Measurements from ENCODE around the gene ARHGAP15. TPM values are rescaled to one million over a fixed set of nuclear protein-coding genes. Genes with fewer than 3 reads are reported as not detected.

Gene ARHGAP15
- polyA plus RNA-seq, 1 donor from 2014 or later: 0.30 TPM

GRCh38 chr2:143455317-143455716 lies 326.1 kb downstream of the ARHGAP15 start:
- Histone ChIP-seq H3K4me3 (ENCODE audit: low read length) (no peak overlapping the region), H3K9me2 (ENCODE audit: insufficient read depth, low read length) (no peaks in the 10 kb centered on the region), H3K9ac (ENCODE audit: low read length) (no peak overlapping the region), H3K36me3 (ENCODE audit: insufficient read depth, low read length) (no peaks in the 10 kb centered on the region), H3K27ac (ENCODE audit: low read length) (no peak overlapping the region), H3K27me3 (ENCODE audit: insufficient read depth, low read depth, low read length) (no peaks in the 10 kb centered on the region), H3K9me3 (ENCODE audit: low read length) (no peaks in the 10 kb centered on the region), H4K20me1 (ENCODE audit: insufficient read depth) (no peaks in the 10 kb centered on the region), H3K79me2 (replicated peaks; ENCODE audit: insufficient read depth, low read length) (no peaks in the 10 kb centered on the region), H3F3A (ENCODE audit: insufficient read depth, low read length, poor library complexity, severe bottlenecking) (no peaks in the 10 kb centered on the region), H2AFZ (ENCODE audit: low read depth, low read length) (no peak overlapping the region), H3K4me2 (ENCODE audit: low read length) (no peak overlapping the region)
- TF ChIP-seq RAD21 (conservative IDR thresholded peaks at IDR 0.05) (no peak), POLR2AphosphoS5 (IDR thresholded peaks at IDR 0.05) (no peak), TAF1 (IDR thresholded peaks at IDR 0.05; ENCODE audit: low read depth) (no peak), SMC3 (conservative IDR thresholded peaks at IDR 0.05; ENCODE audit: poor library complexity) (no peak), REST (IDR thresholded peaks at IDR 0.05; ENCODE audit: borderline replicate concordance) (no peak)

GRCh38 chr2:143458258-143459190 lies 329.3 kb downstream of the ARHGAP15 start:
- H3K4me2 ChIP-seq (ENCODE audit: low read length): no peak overlapping the region
- H3K9ac ChIP-seq (ENCODE audit: low read length): no peak overlapping the region
- H3K4me3 ChIP-seq (ENCODE audit: low read length): no peak overlapping the region
- no peaks in the 10 kb centered on the region for H3K9me2 ChIP-seq (ENCODE audit: insufficient read depth, low read length)
- no peaks in the 10 kb centered on the region for H3K27me3 ChIP-seq (ENCODE audit: insufficient read depth, low read depth, low read length)
- H2AFZ ChIP-seq (ENCODE audit: low read depth, low read length): no peak overlapping the region
- H3K27ac ChIP-seq (ENCODE audit: low read length): no peak overlapping the region
- no peaks in the 10 kb centered on the region for H4K20me1 ChIP-seq (ENCODE audit: insufficient read depth)
- no peaks in the 10 kb centered on the region for H3K79me2 ChIP-seq (replicated peaks; ENCODE audit: insufficient read depth, low read length)
- no peak for TF ChIP-seq CTCF (IDR thresholded peaks at IDR 0.05; ENCODE audit: poor library complexity, severe bottlenecking)
- TF ChIP-seq EZH2 (IDR thresholded peaks at IDR 0.05; ENCODE audit: borderline replicate concordance, insufficient read depth, low read length, poor library complexity, severe bottlenecking): no peak
- TF ChIP-seq POLR2AphosphoS5 (IDR thresholded peaks at IDR 0.05): no peak
- TF ChIP-seq TAF1 (IDR thresholded peaks at IDR 0.05; ENCODE audit: low read depth): no peak
- no peak for TF ChIP-seq SMC3 (conservative IDR thresholded peaks at IDR 0.05; ENCODE audit: poor library complexity)
- TF ChIP-seq EP300 (conservative IDR thresholded peaks at IDR 0.05; ENCODE audit: poor library complexity, severe bottlenecking): no peak
- no peak for TF ChIP-seq REST (IDR thresholded peaks at IDR 0.05; ENCODE audit: borderline replicate concordance)
- TF ChIP-seq RAD21 (conservative IDR thresholded peaks at IDR 0.05): no peak
- TF ChIP-seq MXI1 (conservative IDR thresholded peaks at IDR 0.05; ENCODE audit: poor library complexity, severe bottlenecking): no peak
- no peaks in the 10 kb centered on the region for H3K36me3 ChIP-seq (ENCODE audit: insufficient read depth, low read length)
- no peaks in the 10 kb centered on the region for H3K9me3 ChIP-seq (ENCODE audit: low read length)
- no peaks in the 10 kb centered on the region for H3F3A ChIP-seq (ENCODE audit: insufficient read depth, low read length, poor library complexity, severe bottlenecking)
